HG03066 (cell line): Measurements from ENCODE around the gene CYB5A.
"Not testable (repeated sequence)": the region's sequence is repeated elsewhere in the genome, so short reads cannot be mapped to it uniquely, and the experiment has no call there.

Experiments used
- ATAC-seq: cut with Tn5 transposase; IDR thresholded peaks from one replicate; pipeline ENCODE4 v1.9.1; 2021; ENCODE audit warnings: low read depth; ENCODE audit not compliant: unreplicated experiment

CYB5A gene

GRCh38 chr18:74299746-74300145, 8.0 kb upstream of the CYB5A start:
- ATAC-seq, result no peak

GRCh38 chr18:74299162-74299561, 7.4 kb upstream of the CYB5A start:
- ATAC-seq, result no peak

GRCh38 chr18:74294526-74294925, 2.8 kb upstream of the CYB5A start:
- ATAC-seq, result no peak

DNA sequence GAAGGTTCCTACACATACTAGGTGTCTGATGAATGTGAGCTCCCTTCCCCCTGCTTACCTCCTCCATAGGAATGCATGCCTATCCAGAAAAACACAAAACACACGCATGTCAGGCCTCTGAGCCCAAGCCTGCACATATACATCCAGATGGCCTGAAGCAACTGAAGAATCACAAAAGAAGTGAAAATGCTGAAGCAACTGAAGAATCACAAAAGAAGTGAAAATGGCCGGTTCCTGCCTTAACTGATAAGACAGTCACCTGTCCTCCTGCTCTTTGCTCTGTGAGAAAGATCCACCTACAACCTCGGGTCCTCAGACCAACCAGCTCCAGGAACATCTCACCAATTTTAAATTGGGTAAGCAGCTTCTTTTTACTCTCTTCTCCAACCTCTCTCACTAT, 1.2 kb upstream of the CYB5A start:
- not testable (repeated sequence) for ATAC-seq

- no peak for ATAC-seq
These were observed 737 bp upstream of the CYB5A start for GRCh38 chr18:74292541-74292858.

DNA sequence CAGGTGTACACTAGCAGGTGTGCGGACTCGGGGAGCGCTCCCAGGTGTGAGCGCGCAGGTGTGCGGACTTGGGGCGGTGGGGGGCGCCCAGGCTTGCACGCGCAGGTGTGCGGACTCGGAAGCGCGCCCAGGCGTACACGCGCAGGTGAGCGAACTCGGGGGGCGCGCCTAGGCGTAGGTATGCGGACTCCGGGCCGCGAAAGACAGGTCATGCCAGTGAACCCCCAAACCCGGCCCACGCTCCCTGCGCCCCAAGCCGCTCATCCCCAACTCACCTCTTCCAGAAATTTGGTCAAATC, 342 bp downstream of the CYB5A start:
- ATAC-seq, result no peak

DNA sequence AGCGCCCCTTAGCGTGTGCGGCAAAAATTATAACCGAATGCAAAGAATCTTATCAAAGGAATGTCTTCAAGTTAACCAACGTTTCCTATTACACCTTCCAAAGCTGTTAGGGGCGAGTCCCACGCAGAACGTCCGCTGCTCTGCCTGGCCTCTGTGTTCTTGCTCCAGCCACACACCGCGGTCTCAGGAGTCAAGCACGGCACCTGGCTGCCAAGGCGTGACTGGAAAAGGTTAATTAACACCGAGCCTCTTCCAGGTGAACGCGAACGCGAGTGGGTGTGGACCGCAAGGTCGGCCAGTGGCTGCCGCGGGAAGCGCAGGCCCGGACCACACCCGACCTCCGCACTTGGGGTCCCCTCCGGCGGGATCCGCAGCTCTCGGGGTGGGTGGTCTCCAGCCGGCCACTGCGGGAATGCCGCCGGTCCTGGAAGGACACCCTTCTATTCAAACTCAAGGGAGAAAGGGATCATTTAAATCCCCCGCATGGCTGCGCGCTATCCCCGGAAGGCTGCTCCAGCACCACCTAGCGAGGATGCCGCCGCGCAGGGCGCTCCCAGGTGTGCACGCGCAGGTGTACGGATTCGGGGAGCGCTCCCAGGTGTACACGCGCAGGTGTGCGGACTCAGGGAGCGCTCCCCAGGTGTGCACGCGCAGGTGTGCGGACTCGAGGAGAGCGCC, 830 bp downstream of the CYB5A start:
- ATAC-seq, result no peak

DNA sequence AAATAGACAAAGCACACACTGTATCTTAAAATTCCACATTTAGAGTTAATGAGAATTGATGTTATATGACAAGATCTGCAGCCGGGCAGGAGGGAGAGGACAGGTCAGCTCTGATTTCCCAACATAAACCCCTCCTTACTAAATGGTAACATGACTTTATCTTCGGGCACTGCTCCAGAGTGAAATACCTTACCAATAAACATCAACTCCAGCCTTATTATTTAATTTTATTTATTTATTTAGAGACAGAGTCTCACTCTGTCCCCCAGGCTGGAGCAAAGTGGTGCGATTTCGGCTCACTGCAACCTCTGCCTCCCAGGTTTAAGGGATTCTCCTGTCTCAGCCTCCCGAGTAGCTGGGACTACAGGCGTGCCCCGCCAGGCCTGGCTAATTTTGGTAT, 1.7 kb downstream of the CYB5A start:
- no peak for ATAC-seq

DNA sequence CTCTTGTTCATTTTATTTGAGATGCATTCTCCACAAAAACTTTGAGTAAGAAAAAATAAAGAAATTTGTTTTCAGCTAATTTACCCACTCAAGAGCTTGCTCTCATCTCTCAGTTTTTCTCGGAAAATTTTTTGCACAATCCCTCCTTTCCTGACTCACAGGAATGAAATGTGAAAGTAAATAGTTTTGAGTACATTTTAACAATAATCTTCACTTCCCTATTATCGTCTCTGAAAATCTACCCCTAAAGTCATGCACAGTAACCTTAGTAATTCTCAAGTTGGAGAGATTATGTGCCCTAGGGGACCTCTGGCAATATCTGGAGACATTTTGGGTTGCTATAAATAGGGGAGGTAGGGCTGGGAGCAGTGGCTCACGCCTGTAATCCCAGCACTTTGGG, 2.6 kb downstream of the CYB5A start:
- no peak for ATAC-seq

DNA sequence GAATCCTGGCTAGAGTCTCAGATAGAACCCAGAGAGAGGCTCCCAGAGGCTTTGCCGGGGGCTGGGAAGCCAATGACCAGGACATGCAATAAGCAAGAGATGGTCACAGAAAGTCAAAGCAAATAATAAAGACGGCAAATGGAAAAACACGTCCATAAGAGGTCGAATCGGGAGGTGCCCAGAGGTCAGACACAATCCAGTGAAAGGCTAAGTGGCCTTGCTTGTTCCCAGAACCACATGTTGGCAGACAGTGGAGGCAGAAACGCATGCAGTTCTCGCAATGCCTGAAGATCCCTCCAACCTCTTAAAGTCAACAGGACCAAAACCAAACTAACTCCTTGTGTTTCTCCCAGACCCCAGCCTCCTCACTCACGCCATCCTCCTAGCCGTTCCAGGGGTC, 3.0 kb downstream of the CYB5A start:
- no peak for ATAC-seq

- ATAC-seq, result no peak
These were observed 3.7 kb downstream of the CYB5A start for GRCh38 chr18:74288041-74288440.

- no peak for ATAC-seq
These were observed 4.9 kb downstream of the CYB5A start for GRCh38 chr18:74286856-74287255.

DNA sequence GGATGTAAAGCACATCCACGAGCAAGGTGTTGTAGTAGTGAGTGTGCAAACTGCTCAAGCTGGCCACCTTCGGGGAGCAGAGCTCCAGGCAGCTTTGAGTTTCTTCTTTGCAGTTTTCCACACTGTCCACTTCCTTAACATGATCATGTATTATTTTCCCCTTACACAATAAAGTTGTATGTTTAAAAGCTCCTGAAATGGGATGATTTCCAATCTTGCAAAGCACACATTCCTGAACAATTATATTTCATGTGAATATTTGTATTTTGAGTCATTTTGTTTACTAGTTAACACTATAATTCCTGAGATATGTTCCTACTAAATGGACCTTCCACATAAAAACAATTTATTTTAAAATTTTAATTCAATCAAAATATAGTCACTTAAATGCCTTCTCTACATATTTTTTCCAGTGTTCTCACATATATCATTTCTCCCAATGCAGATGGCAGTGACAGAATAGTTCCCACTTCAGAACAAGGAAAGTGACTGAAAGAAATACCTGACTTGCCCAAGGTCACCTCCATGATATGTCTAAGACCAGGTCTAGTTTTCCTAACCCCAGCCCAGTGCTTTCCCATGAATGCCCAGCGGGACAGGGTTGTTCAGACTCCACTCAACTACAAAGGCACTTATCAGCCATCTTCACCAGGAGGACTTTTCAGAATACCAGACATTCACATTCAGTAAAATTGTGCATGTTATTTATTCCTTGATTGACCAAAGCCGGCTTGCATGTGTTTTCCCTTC, 5.5 kb downstream of the CYB5A start:
- ATAC-seq, result no peak

GRCh38 chr18:74285583-74285982, 6.2 kb downstream of the CYB5A start:
- ATAC-seq, result not testable (repeated sequence)

DNA sequence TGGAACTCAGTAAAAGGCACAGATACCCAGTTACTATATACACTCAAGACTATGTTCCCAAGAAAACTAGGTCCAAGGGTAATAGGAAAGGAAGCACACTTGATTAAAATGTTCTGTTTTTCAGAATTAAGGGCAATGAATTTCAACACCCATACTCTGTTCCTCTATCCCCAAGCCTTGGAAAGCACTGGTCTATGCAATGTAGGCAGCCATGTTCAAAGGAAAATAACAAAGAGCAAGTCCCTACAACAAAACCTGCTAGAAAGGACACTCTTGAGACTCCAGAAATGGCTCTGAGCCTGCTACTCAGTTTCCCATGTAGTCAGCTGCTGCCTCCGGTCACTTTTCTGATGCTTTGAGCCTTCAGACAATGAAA, 6.8 kb downstream of the CYB5A start:
- no peak for ATAC-seq

GRCh38 chr18:74284191-74284979, 7.4 kb downstream of the CYB5A start:
- ATAC-seq, result no peak

GRCh38 chr18:74283646-74284045, 8.1 kb downstream of the CYB5A start:
- no peak for ATAC-seq

DNA sequence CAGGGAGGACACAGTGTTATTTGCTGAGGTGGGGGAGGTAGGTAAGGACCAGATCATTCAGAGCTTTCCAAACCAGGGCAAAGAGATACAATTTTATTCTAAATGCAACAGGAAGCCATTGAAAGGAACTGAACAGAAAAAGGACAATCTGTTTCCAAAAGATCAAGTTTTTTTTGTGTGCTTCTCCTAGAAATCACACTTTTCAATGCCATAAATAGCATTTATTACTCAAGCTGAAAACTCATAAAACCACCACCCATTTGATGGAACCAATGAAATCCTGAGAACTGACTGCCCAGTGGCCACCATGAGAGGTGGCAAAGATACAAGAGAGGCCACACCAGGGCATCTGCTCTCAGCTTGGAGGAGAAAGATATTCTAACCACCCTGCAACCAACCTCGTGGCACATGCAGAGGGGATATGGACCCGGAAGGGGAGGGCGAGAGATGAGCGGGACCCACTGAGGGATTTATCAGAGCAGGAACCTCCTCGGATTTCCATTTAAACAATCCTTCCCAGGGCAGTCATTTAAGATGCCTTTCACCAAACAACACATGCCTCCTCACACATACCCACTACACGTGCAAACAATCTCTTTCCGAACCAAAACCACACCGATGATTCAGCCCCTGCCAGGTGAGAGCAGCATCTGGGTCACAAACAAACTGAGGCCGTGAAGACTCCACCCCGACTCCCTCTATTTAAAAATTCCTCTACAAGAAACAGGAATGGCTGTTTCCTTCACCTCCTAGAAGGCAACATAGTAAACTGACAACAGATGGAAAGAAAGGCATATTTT, 8.8 kb downstream of the CYB5A start:
- no peak for ATAC-seq

DNA sequence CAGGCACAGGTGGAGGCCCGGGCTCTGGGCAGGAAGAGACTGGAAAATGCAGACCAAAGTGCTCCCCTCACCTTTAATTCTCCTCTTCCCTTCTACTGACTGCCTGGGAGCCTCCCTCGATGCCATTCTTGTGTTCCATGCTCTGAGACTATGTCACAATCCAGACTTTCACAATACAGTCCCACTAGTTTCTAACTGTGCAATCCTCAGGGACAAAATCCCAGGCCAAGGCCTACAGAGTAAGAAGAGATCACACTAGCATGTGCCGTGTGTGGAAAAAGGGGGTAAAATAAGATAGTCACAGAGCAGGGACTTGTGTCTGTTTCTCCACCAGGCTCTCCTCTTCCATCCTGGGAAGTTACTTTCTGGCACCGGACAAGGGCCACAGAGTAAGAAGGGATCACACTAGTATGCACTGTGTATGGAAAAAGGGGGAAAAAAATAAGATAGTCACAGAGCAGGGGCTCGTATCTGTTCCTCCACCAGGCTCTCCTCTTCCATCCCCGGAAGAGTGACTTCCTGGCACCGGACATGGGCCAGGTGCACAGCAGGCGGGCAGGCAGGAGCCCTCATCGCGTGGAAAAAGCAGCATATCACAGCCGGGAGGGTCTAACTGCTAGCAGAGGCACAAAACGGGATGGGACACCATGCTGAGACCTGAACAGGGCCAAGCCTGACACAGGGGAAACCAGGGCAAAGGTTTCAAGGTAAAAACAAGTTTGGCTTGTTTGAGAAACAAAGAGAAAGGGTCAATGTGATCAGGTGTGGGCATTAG, 9.6 kb downstream of the CYB5A start:
- peak; percentile 55 for ATAC-seq
